ENCODE data around the gene SPON1. TPM values are rescaled to one million over a fixed set of nuclear protein-coding genes. Genes with fewer than 3 reads are reported as not detected.

SPON1 gene
- total RNA-seq, 1 experiment from 2014 or later = not detected

DNA sequence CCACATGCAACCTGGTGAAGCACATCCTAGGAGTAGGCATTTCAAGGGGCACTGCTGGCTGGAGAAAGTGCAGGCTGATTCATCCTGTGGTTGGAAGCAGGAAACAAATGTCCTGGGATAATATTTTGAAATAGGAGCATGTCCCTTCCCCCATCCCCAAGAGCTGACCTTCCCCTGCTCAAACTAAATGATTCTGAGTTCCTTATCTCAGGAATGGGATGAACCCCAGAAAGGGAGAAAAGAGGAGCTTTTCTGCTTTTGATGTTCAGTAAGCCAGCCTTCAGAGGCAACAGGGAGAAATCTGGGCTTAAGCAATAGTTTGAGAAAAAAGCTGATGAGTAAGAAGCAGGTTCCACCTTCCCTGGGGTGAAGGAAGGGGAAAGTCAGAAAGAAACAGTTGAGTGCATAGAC is 19.5 kb upstream of the SPON1 start:
- peak; percentile 89 for DNase-seq (ENCODE audit: low read depth)

DNA sequence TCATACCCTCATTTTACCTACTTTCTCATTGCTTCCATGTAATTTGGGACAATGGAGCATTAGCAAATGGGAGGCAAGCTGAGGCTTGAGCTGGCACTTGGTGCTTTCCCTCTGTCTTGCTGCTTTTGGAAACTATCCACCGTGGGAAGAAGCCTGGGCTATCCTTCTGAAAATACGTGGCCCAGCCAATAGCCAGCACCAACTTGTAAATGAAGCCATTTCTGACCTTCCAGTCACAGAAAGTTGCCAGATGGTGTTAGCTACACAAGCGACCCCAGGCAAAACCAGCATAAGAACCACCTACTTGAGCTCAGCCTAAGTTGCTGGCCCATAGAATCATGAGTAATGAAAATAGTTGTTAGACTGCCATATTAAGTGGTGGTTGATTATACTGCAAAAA is 18.5 kb upstream of the SPON1 start:
- DNase-seq (ENCODE audit: low read depth) = no peak

DNA sequence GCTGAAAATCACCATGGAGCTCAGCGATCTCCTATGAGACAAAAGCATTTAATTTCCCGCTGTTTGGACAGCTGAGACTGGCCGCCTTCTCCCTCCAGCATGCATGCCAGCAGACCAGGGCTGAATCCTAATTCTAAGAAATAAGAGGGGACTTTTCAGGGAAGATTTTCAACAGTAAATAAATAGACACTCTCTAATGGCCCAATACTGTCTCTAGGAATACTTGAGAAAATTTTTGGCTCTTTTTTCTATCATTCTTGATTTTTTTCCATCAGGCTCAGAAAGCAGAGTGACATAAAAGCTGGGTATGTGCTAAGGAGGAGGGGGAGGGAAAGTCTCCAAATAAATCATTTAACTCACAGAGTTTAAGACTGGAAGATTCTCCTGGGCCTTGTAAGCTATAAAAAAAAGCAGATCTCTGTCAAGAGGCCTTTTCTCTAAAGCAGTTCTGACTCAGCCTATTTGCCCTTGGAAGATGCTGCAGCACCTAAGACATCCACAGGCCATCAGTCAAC is 17.6 kb upstream of the SPON1 start:
- no peak for DNase-seq (ENCODE audit: low read depth)

DNA sequence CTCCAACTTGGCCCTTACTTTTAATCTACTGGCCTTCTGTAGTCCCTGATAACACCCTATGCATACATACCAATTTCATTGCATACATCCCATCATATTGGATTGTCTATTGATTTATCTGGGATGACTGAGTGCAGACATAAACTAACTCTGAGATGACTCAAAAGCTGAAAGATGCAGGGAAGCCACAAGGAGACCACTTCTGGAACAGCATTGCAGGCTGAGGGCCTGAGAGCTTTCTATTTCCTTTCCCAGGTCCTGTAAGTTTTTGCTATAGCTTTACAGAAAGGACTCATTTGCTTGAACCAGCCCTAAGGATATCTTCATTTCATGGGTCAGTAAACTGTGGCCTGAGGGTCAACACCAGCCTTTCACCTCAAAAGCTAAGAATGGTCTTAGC is 15.1 kb upstream of the SPON1 start:
- DNase-seq (ENCODE audit: low read depth) = no peak

DNA sequence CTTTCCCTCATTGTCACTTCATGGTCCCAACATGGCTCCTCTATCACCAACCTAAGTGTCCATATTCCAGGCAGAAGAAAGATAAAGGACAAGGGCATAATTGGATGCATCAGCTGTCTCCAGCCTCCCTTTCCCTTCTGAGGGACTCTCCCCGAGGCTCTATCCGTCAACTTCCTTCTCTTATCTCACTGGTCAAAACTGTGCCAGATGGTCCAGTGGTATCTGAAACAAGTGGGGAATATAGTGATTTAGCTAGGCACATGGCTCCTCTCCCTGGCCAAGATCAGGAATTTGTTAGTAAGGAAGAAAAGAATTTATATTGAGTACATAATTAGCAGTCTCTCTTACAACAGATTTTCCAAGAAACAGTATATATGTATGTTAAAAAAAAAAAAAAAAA is 12.6 kb upstream of the SPON1 start:
- peak; percentile 32 for DNase-seq (ENCODE audit: low read depth)

DNA sequence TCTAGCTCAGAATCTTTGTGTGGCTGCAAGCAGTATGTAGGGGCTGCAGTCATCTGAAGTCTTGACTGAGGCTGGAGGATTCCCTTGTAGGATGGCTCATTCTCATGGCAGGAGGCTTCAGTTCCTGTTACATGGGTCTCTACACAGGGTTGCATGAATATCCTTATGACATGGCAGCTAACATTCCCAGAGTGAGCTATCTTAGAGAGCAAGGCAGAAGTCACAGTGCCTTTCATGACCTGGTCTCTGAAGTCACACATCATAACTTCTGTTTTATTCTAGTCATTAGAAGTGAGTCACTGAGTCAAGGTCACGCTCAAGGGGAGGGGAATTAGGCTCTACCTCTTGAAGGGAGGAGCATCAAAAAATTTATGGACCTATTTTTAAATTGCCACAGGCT is 10.3 kb upstream of the SPON1 start:
- no peak for DNase-seq (ENCODE audit: low read depth)

DNA sequence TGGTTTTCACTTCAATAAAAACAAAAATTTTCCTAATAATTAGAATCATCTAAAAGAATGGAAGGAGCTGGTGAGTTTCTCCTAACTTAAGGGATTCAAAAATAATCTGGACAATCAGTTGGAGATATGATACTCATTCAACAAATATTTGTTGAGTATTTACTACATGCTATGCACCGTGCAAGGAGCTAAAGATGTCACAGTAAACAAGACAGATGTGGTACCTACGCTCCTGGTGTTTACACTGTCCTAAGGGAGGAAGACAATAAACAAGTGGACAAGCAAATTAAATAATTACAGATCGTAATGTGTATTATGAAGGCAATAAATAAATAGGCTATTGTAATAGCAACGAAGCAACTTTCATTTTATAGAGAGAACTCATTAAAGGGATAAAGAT is 9.9 kb upstream of the SPON1 start:
- DNase-seq (ENCODE audit: low read depth) = no peak

DNA sequence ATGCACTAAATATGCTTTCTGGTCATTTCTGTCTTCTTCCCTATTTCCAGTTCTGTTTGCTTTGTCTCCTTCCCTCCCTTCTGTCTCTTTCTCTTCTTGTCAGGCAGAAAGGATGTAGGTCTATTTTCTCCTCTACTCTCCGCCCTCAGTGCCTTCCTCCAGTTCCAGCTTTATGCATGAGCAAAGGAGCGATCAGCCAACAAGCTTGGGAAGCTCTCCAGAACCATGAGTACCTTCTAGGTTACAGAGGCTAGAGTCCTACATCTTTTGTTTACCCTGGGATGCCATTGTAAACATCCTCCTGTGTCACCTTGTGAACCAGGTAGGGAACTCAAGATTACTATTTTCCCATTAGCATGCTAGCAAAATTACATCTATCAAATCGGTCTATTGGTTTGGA is 7.9 kb upstream of the SPON1 start:
- no peak for DNase-seq (ENCODE audit: low read depth)

DNA sequence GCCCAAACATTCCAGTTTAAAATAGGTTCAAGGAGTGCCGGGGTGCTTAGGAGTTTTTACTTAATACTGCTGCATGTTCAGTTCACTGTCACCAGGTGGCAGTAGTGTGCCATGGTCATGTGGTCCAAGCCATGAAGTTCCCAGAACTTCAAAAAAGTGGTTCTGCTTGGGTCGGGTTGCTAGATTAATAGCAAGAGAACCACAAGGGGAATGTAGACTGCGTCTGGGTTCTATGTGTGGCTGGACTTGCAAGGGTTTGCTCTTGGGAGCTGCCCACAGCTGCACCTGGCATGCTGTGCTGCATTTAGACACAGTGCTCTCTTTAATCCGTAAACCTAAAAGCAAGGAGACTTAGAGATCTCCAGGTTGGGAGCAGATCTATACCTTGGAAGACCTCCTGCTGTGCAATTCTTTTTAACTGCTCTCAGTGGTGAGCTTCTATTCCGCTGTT is 6.5 kb upstream of the SPON1 start:
- no peak for DNase-seq (ENCODE audit: low read depth)

DNA sequence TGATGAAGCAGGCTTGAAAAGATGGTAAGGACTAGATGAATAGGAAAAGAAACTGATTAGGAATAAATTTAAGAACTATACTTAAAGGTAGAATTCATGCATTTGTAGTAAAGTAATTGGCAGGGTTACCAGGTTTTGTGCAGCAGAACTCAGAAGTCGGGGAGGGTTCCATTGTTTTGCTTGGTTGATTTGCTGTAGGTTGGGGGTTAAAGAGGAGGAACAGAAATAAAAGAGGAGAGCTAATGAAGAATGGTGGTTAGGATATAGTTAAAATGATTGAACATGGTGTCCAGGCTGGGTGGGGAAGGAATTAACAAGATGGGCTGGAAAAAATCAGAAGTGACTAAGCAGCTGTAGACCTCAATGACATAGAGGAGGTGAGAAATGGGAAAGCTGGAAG is 5.5 kb upstream of the SPON1 start:
- no peak for DNase-seq (ENCODE audit: low read depth)

DNA sequence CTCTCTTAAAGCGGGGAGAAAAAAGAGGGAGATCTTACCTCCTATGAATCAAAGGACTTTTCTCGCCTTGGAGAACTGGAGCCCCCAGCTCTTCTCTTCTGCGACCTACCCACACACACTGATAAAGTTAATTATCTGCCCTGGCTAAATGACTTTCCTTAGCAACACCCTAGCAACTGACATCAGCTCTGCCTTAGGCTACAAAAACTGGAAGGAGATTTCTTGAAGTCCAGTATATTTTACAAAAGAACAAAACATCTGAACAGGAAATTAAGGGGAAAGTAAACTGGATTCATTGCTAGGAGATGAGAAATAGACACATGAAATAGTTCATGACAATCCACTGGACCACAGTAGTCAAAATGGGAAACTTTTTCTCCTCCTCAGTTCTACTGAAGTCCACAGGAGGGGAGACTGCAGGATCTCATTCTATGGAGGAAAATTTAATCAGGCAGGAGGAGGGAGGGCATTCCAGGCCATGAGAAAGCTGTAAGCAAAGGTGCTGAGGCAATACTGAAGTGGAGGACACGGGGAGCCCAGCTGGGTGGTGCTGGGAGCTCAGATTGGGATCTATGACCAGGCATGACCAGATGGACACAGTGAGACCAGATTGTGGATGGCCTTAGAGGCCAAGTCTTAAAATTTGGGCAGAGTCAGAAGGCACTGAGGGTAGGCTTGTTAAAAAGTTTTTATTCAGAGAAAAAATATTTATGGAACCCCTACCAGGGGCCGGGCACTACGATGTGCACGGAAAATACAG is 3.7 kb upstream of the SPON1 start:
- no peak for DNase-seq (ENCODE audit: low read depth)

DNA sequence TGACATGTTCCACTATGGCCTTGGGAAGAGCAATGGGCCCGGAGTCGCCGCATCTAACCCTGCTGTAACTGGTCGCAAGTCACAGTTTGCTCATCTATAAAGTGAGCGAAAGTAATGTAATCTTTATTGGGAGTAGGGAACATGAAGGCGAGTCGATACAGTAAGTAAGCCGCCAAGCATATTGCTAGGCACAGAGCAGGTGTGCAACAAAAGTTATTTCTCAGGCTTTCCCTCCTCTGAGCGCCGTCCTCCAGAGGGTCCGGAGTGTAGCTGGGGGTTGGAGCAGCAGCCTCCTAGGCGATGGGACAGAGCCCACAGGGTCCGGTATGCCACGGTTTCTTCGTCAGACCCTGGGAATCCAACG is 343 bp upstream of the SPON1 start:
- no peak for DNase-seq (ENCODE audit: low read depth)

DNA sequence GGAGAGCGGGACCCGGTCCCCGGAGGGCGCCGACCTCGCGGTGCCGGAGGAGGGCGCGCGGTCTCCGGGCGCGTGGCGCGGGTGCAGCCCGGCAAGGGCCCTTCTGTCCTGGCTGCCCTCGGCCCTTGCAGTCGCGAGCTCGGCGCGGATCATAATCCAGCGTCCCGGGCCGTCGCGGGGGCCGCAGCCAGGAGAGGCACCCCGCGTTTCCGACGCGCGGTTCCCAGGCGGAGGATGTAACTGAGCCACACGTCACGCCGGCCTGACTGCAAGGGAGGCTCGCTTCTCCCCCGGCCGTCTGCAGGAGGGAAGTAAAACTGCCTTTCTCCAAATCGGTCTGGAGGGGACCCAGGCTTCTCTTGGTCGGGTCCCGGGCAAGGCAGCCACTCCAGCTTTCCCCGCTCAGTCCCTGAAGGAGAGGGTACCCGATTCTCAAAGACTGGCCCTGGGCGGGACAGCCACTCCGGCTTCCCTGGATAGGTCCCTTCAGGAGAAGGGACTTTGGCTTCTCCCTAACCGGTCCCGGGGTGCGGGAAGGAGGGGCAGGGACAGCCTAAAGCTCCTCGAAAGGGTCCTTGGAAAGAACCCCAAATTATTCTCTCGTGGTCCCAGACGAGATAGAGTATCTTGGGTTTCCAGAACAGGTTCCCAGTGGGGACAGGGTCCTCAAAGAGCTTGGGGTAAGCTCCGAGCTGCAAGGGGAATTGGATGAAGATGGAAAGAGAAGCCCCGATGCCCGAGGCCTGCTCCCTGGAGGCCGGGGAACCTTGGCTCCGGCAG is 836 bp downstream of the SPON1 start:
- DNase-seq (ENCODE audit: low read depth) = no peak

DNA sequence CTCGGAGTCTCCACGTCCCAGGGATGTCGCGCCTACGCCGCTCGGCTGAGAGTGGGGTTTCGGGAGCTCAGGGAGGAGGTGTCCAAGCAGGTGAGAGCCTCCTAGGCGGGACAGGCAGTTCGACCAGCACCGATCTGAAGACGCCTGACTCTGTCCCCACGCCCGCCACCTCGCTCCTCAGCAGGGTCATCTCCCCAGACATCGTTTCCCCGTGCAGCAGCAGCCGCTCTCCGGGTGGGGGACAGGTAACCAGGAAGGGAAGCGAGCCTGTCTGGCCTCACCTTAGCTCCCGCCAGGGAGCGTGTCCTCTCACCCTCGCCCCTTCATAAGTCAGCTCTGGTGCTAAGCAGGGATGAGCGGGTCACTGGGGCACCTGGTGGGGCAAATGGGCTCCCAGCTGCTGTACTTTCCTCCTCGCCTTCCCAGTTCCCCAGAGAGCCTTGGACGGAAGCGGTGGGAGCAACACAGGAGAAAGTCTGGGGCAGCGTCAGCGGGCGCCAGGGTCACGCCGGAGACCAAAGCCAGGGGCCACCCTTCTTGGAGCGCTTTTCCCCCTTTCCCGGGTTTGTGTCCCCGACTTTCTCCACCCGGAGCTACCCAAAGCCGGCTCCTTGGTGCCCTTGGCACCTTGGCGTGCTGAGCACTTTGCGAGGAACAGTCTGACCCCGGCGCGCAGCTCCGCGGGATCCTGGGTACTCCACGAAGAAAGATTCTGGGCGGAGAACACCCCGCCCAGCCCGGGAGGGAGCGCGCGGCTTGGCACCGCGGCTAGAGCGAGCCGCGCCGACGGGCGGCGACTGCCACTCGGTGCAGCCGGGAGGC is 1.6 kb downstream of the SPON1 start:
- DNase-seq (ENCODE audit: low read depth) = no peak

DNA sequence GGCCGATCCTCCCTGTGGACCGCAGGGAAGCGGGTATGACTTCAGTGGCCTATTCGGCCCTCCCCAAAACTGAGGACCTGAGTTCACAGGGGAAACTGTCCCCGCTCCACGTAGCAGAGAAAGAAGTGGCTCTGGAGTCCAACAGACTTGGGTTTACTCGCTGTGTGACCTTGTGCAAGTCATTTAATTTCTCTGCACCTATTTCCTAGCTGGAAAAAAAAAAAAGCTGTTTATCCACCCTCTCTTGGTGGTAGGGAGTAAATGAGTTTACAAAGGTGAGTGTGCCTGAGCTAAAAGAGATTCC is 2.2 kb downstream of the SPON1 start:
- no peak for DNase-seq (ENCODE audit: low read depth)

DNA sequence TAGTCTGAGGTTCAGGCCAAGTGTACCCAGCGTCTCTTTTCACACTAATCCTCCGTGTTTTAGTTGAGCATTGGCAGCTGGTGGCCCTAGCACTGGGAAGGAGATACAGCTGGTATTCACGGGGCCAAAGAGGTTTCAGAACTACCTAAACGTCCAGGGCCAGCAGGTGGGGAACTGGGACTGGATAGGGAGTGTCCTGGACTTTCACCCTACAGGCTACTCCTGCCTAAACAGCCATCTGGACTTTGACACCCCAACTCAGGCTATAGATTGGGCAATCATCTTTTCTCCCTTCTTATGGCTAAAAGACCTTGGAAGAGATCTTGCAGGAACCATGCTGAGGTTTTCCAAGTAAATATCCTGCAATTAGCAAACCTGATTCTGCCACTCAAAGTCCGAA is 2.8 kb downstream of the SPON1 start:
- DNase-seq (ENCODE audit: low read depth) = no peak

DNA sequence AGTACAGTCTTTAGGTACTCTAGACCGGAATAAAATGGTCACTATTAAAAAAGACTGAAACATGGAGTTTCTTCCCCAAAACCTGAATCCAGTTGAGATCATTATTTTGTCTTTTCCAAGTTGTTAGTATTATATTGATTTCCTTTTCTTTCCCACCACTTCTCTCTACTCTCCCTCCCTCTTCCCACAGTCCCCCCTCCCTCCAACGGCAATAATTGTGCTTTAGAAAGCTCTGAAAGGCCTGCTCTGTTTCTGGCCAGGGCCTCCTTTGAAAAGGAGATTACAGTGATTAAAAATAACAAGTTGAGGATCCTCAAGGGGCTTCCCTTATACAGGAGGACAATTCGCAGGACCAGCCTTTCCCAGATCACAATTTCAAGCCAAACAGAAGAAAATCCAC is 3.5 kb downstream of the SPON1 start:
- DNase-seq (ENCODE audit: low read depth) = no peak

DNA sequence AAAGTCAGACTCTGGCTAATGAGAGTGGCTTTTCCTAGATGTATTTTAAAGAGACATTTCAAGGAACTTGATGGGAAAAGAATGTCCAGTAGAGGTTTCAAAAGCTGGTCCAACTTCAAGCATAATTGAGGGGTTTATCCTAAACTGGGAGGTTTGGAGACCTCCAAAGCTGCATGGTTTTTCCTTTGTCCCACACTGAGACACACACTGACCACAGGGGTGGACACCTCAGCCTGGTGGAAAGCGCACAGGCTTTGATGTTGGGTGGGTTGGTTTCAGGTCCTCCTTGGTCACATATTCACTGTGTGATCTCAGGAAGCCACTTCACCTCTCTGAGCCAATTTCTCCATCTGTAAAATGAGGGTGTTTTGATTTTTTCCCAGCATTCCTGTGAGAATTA is 4.0 kb downstream of the SPON1 start:
- DNase-seq (ENCODE audit: low read depth) = no peak

DNA sequence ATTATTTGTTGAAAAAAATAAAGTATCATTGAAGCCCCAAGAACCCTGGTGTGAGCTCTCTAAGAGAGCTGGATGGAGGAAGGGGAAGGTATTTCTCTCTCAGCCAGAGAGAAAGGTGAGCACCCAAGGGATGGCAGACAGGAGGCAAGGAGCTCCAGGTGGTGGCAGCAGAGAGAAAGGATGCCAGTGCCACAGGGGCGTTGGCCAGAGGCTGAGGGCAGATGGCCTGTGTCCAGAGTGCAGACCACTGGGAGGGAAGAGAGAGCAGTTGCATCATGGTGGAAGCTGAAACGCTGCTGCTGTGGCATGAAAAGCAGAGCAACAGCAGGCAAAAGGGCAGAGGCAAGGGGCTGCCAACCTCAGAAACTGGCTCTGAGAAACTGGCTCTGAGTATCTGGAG is 8.5 kb downstream of the SPON1 start:
- peak; percentile 35 for DNase-seq (ENCODE audit: low read depth)

DNA sequence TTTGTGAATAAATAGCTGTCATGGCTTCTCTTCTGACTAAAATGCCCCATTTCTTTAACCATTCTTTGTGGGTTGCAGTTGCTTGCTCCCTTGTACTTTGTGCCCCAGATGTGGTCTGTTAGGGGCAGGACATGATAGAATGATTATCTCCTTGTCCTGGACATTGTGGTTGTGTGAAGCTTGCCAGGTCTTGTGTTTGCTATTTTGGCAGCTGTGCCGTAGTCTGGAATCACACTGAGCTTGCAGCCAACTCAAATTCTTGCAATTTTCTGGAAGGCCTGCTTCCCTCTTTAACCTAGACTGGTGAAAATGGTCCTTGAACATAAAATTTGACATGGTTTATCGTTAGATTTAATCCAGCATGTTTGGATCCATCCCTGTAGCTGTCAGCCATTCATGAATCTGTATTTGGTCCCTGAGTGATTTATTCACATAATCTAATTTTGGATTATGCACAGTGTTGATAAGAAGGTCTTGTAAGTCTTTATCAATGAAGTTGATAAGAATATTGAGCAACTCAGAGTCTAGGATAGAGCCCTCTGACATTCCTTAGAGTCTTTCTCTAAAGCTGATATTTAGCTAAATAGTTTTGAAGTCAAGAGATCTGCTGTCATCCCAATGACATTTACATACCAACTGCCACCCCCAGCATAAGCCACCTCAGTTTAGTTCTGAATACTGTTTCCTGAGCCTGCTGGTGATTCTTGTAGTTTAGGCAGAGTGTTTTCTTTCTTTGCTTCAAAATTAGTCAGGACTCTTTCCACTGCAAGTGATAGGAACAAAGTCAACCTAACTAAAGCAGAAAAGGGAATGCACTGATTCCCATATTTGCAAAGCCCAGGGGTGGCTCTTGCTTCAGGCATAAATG is 9.8 kb downstream of the SPON1 start:
- no peak for DNase-seq (ENCODE audit: low read depth)

DNA sequence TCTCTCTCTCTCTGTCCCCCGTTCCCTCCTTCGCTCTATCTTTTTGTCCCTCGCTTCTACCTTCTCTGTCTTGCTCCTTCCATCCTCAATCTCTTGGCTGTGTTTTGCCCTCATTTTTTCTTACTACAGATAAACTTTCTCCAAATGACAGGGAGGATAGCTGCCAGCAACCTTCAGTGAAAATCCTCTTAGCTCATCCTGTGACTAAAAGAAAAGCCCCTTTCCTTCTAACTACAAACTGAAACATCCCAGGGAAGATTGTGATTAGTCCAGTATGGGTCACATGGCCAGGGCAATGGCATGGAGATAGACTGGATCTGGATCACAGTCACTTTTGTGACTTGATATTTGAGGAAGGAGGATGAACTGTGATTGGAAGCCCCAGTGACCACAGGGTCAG is 10.4 kb downstream of the SPON1 start:
- DNase-seq (ENCODE audit: low read depth) = no peak

Measured in HT1080 (cell line).